ENCODE results near the gene CAPN15.

GRCh38 chr16:530111-530817 is 2.8 kb downstream of the CAPN15 start:
- no peak for TF ChIP-seq GABPB1 (CRISPR knock-in tag; IDR thresholded peaks at IDR 0.05)
- TF ChIP-seq CHD4 (IDR thresholded peaks at IDR 0.05; ENCODE audit: insufficient read depth, insufficient replicate concordance, low read depth, low read length, poor library complexity, severe bottlenecking), result no peak
- TF ChIP-seq POLR2AphosphoS5 (IDR thresholded peaks at IDR 0.05; ENCODE audit: control insufficient read depth, insufficient read depth, low read depth, low read length), result no peak
- TF ChIP-seq SP1 (CRISPR knock-in tag; IDR thresholded peaks at IDR 0.05), result no peak
- no peak for TF ChIP-seq REST (IDR thresholded peaks at IDR 0.05; ENCODE audit: borderline replicate concordance)
- TF ChIP-seq REST (CRISPR knock-in tag; IDR thresholded peaks at IDR 0.05; ENCODE audit: low read depth), result no peak

Data from K562 (cell line).